Measurements from ENCODE around the gene GNAI3.

Gene GNAI3

GRCh38 chr1:109610609-109611307, 62.3 kb downstream of the GNAI3 start:
- DNase-seq (ENCODE audit: extremely low read depth, low read depth), result no peak
- TF ChIP-seq, protein P1, sequence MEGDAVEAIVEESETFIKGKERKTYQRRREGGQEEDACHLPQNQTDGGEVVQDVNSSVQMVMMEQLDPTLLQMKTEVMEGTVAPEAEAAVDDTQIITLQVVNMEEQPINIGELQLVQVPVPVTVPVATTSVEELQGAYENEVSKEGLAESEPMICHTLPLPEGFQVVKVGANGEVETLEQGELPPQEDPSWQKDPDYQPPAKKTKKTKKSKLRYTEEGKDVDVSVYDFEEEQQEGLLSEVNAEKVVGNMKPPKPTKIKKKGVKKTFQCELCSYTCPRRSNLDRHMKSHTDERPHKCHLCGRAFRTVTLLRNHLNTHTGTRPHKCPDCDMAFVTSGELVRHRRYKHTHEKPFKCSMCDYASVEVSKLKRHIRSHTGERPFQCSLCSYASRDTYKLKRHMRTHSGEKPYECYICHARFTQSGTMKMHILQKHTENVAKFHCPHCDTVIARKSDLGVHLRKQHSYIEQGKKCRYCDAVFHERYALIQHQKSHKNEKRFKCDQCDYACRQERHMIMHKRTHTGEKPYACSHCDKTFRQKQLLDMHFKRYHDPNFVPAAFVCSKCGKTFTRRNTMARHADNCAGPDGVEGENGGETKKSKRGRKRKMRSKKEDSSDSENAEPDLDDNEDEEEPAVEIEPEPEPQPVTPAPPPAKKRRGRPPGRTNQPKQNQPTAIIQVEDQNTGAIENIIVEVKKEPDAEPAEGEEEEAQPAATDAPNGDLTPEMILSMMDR (IDR thresholded peaks at IDR 0.05; ENCODE audit: low read depth, low read length, missing control alignments), result no peak
- no peak overlapping the region for H3K4me3 ChIP-seq (replicated peaks; ENCODE audit: low read depth, low read length)

DNA sequence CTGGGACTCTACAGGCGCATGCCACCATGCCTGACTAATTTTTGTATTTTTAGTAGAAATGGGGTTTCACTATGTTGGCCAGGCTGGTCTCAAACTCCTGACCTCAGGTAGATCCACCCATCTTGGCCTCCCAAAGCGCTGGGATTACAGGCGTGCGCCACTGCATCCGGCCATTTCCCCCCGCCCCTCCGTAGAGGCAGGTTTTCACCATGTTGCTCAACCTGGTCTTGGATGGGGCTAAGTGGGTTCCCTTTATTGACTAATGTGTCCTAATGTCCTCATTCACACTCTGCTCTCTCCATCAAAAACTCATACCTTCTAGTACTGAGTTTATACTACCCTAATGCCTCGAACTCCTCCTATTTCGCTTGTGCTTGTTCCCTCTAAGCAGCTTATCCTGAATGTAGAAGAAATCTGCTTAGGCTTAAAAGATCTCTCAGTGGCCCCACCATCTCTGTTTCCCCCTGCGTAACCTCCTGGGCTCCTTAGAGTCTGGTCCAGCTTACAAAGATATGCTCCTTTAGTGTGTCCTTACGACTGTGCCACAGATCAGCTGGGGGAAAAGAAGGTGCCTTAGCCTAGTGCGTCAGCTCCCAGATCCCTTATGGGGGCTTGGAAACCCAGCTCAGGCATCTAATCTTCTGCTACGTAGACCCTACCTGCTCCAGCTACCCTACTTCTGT, 63.0 kb downstream of the GNAI3 start:
- TF ChIP-seq, protein P1 (IDR thresholded peaks at IDR 0.05; ENCODE audit: low read depth, low read length, missing control alignments), result no peak
- no peak overlapping the region for H3K4me3 ChIP-seq (replicated peaks; ENCODE audit: low read depth, low read length)
- no peak for DNase-seq (ENCODE audit: extremely low read depth, low read depth)

DNA sequence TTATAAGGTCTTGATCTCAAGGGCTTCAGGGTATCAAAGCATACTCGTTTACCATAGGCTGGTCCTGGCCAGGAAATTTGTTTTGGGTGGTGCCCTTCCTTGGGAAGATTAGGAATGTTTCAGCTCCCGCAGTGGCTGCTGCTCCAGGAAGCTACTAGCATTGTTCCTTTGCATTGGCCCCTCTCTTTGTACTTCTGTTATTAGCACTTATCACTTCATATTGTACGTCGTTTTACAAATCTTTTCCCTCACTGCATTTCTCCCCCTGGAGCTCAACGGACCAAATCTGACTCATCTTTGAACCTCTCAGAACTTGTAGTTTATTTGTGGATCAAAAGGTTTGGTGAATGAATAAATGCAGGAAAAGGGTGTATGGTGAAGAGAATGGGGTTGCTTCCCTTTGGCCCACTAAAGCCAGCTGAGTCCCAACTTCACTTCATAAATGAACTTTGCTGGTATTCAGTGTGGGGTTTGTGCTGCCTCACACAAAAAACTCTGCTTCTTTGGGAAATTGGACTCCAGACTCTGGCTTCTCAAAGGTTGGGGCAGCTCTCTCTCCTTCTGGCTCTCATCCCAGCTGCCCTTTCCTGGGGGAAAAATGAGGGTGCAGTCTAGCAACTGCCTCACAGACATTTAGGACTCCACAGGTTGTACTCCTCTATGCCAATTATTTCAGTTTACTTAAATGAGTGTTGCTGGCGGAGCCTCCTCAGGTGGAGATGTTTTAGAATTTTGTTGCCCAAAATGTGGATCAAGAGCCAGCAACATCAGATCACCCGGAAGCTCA, 65.1 kb downstream of the GNAI3 start:
- H3K4me3 ChIP-seq (replicated peaks; ENCODE audit: low read depth, low read length), result no peak overlapping the region
- no peak for DNase-seq (ENCODE audit: extremely low read depth, low read depth)
- TF ChIP-seq, protein P1 (IDR thresholded peaks at IDR 0.05; ENCODE audit: low read depth, low read length, missing control alignments), result no peak

- no peak overlapping the region for H3K4me3 ChIP-seq (replicated peaks; ENCODE audit: low read depth, low read length)
- DNase-seq (ENCODE audit: extremely low read depth, low read depth), result no peak
- TF ChIP-seq, protein P1 (IDR thresholded peaks at IDR 0.05; ENCODE audit: low read depth, low read length, missing control alignments), result no peak
Measured at GRCh38 chr1:109615879-109616278, 67.5 kb downstream of the GNAI3 start.

- TF ChIP-seq, protein P1 (IDR thresholded peaks at IDR 0.05; ENCODE audit: low read depth, low read length, missing control alignments), result no peak
- H3K4me3 ChIP-seq (replicated peaks; ENCODE audit: low read depth, low read length), result no peak overlapping the region
- no peak for DNase-seq (ENCODE audit: extremely low read depth, low read depth)
Measured at GRCh38 chr1:109616391-109616790, 68.0 kb downstream of the GNAI3 start.

DNA sequence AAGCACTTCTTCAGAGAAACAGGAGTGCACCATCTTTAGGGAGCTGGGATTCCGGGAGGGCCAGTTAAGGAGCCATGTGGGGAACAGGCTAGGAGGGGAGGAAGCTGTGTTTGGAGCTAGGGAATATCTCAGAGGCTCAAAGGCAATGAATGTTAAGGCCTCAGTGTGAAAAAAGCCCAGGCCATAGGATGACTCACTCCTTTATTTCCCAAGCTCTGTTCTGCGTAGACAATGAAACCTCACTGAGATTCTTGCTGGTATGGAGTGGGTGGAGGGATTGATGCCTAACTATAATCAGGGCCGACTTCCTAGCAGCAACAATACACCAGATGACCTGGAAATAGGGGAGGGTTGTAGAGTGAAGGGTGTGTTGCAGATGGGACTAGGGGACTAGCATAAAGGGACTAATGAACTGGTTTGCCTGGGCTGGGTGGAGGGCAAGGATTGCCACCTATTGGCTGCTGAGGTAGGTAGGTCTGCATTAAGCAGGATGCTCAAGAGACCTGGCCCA, 68.9 kb downstream of the GNAI3 start:
- TF ChIP-seq, protein P1 (IDR thresholded peaks at IDR 0.05; ENCODE audit: low read depth, low read length, missing control alignments), result no peak
- no peak overlapping the region for H3K4me3 ChIP-seq (replicated peaks; ENCODE audit: low read depth, low read length)
- peak; percentile 75 for DNase-seq (ENCODE audit: extremely low read depth, low read depth)

Data from HFF-Myc (cell line).